Suprapubic skin (tissue), 4 donors: ENCODE measurements around the gene NHSL2. TPM values are rescaled to one million over a fixed set of nuclear protein-coding genes. Genes with fewer than 3 reads are reported as not detected.

Experiments
- DNase-seq, 2 donors: peaks; one replicate each; pipeline ENCODE4 v3.0.0-alpha.2; 2019; ENCODE audit warnings: low spot score in 2 of 2
- H3K27ac ChIP-seq: fragments of 200-600 bp; sonication (generic); one replicate; pipeline ENCODE4 v1.5.1; 2019
- H3K27me3 ChIP-seq: fragments of 200-600 bp; sonication (generic); one replicate; pipeline ENCODE4 v1.5.1; 2019
- H3K36me3 ChIP-seq: fragments of 200-600 bp; sonication (generic); one replicate; pipeline ENCODE4 v1.5.1; 2019
- H3K4me1 ChIP-seq: fragments of 200-600 bp; sonication (generic); one replicate; pipeline ENCODE4 v1.5.1; 2019
- H3K4me3 ChIP-seq: fragments of 200-600 bp; sonication (generic); one replicate; pipeline ENCODE4 v1.5.1; 2019; ENCODE audit warnings: mild to moderate bottlenecking
- H3K9me3 ChIP-seq: fragments of 200-600 bp; sonication (generic); one replicate; pipeline ENCODE4 v1.5.1; 2019
- EP300 ChIP-seq: sonication (generic); formaldehyde crosslinking; IDR thresholded peaks from one replicate; pipeline ENCODE4 v1.6.1; 2017; ENCODE audit warnings: antibody characterized with exemption
- POLR2A ChIP-seq, 2 donors: fragments of 450-650 bp; IDR thresholded peaks; one replicate each; pipeline ENCODE4 v1.6.1; 2017; ENCODE audit warnings: antibody characterized with exemption in 2 of 2, mild to moderate bottlenecking in 2 of 2, moderate library complexity in 2 of 2
- POLR2AphosphoS5 ChIP-seq, 3 donors: sonication (generic); formaldehyde crosslinking; IDR thresholded peaks; one replicate each; pipeline ENCODE4 v1.6.1; 2017; ENCODE audit warnings: antibody characterized with exemption in 3 of 3
- WGBS: methylation state at CpG from one replicate; pipeline ENCODE4 v1.1.5; 2018; 5-methylcytosine and 5-hydroxymethylcytosine counted together
- total RNA-seq, 4 donors: library from RNA; depleted of rRNA; stranded (reverse); fragments of >200 nt; gene quantifications; one replicate each; pipeline ENCODE4 v1.1.0, GENCODE V29; 2016
- TF ChIP-seq, protein P1 (sequence below), 2 donors: fragments of 200-600 bp in 1 of 2; fragments of 450-650 bp in 1 of 2; sonication (generic) in 1 of 2; IDR thresholded peaks; one replicate each; pipeline ENCODE4 v1.5.1; 2016 to 2019; ENCODE audit warnings: antibody characterized with exemption in 2 of 2, mild to moderate bottlenecking in 1 of 2, moderate library complexity in 1 of 2

Gene NHSL2
- total RNA-seq, 4 donors from 2014 or later = 2.0 to 4.7 (median 3.0) TPM

DNA sequence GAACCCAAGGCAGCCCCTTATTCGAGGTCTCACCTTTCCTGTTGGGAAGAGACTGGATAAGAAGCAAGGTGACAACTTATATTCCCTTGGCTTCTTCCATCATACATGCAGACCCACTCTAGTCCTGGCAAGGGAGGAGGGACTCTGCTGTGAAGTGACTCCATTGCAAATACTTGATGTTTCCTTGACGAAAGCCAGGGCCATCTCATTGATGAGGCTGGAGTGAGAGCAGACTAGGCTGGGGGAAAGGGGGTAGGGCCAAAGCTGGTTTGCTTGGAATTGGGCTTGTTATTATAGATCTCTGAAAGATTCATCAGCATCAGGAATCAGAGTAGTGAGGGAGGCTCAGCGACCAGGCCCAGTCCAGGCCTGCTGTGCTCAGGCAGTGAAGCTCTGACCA is 2.3 kb upstream of the NHSL2 start:
- no peak overlapping the region for H3K4me3 ChIP-seq
- H3K4me1 ChIP-seq = peaks cover 14% of the 10 kb centered on the region
- 69% methylated on average over 3 of the region's 3 CpGs for WGBS
- H3K36me3 ChIP-seq = no peaks in the 10 kb centered on the region
- no peak for DNase-seq
- TF ChIP-seq EP300 = no peak
- TF ChIP-seq POLR2AphosphoS5 (IDR thresholded peaks at IDR 0.05) = no peak
- TF ChIP-seq POLR2A (IDR thresholded peaks at IDR 0.05) = no peak
- TF ChIP-seq, protein P1, sequence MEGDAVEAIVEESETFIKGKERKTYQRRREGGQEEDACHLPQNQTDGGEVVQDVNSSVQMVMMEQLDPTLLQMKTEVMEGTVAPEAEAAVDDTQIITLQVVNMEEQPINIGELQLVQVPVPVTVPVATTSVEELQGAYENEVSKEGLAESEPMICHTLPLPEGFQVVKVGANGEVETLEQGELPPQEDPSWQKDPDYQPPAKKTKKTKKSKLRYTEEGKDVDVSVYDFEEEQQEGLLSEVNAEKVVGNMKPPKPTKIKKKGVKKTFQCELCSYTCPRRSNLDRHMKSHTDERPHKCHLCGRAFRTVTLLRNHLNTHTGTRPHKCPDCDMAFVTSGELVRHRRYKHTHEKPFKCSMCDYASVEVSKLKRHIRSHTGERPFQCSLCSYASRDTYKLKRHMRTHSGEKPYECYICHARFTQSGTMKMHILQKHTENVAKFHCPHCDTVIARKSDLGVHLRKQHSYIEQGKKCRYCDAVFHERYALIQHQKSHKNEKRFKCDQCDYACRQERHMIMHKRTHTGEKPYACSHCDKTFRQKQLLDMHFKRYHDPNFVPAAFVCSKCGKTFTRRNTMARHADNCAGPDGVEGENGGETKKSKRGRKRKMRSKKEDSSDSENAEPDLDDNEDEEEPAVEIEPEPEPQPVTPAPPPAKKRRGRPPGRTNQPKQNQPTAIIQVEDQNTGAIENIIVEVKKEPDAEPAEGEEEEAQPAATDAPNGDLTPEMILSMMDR (IDR thresholded peaks at IDR 0.05) = no peak
- H3K27me3 ChIP-seq = peaks cover 25% of the 10 kb centered on the region
- no peak overlapping the region for H3K27ac ChIP-seq
- no peaks in the 10 kb centered on the region for H3K9me3 ChIP-seq

DNA sequence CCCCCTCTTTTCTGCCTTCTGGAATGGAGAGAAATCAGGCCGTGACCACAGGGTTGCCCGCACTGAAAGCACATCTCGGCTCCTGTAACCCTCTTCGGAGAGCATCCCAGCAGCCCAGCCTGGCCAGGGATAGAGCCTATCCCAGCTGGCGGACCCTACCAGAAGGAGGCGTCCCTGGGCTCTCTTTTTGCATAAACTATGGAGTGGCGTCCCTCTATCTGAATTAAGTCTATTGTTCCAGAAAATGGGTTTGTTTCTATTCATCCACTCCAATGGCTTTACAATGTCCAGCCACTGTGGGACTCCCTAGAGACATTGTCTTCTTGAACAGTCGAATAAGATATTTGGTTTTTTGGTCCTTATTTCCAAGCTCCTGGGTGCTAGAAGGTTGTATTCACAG is 689 bp upstream of the NHSL2 start:
- Histone ChIP-seq H3K27me3 (peaks cover 25% of the 10 kb centered on the region), H3K4me3 (peak overlapping the region; percentile 52), H3K9me3 (no peaks in the 10 kb centered on the region), H3K27ac (no peak overlapping the region), H3K36me3 (no peaks in the 10 kb centered on the region), H3K4me1 (peaks cover 14% of the 10 kb centered on the region)
- no peak for TF ChIP-seq EP300
- TF ChIP-seq, protein P1 (IDR thresholded peaks at IDR 0.05) = no peak
- DNase-seq = no peak
- WGBS = 53% methylated on average over 8 of the region's 8 CpGs

DNA sequence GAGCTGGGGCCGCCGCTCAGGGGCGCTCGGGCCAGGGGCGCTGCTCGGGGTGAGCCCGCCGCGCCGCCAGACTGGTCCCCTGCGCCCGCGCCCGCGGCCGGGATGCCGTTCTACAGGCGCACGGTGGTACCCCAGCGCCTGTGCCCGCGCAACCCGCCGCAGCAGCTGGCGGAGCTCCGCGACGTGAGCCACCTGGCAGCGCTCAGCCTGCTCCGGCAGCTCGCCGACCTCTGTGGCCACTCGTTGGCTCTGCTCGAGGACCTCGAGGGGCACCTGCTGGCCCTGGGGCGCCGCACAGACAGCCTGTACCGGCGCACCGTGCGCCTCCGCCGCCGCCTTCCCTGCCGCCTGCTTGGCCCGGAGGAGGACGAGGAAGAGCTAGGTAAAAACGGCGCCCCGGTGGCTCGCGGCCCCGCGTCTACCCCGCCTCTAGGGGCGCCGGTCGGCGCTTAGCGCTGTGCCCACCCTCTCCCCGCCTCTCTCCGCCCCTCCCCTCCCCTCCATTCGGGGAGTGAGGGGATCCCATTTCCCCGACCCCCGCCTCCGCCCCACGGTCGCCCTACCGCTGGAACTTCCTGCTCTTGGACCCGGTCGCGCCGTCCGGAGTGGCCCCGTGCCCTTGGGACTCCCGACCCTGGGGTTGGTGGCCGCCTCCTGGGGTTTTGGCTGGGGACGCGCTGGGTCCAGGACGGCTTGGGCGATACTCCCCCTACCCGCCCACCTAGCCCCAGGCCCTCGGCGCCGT is 513 bp downstream of the NHSL2 start:
- peaks cover 25% of the 10 kb centered on the region for H3K27me3 ChIP-seq

DNA sequence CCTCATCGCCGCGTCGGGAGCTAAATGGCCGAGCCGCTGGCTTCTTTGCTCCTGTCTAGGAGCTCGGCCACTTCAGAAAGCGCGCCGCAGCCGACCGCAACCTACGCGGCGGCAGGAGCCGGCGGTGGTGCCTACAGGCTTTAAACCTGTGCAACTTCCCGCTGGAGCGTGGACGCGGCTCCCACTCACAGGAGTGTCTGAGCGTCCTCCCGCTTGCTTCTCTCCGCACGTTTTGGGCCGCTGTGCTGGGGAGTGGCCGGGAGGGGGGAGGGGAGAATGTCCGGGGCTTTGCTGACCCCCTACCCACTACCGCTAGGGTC is 1.0 kb downstream of the NHSL2 start:
- Histone ChIP-seq H3K9me3 (no peaks in the 10 kb centered on the region), H3K27me3 (peaks cover 25% of the 10 kb centered on the region), H3K27ac (no peak overlapping the region), H3K36me3 (no peaks in the 10 kb centered on the region), H3K4me3 (peak overlapping the region; percentile 52), H3K4me1 (peaks cover 14% of the 10 kb centered on the region)
- TF ChIP-seq, protein P1 (IDR thresholded peaks at IDR 0.05) = no peak
- no peak for TF ChIP-seq POLR2A (IDR thresholded peaks at IDR 0.05)
- no peak for TF ChIP-seq EP300
- no peak for TF ChIP-seq POLR2AphosphoS5 (IDR thresholded peaks at IDR 0.05)
- DNase-seq = no peak
- 31% methylated on average over 23 of the region's 29 CpGs for WGBS

More for the DNA sequence above, 513 bp downstream of the NHSL2 start:
- Histone ChIP-seq H3K4me1 (peaks cover 14% of the 10 kb centered on the region), H3K9me3 (no peaks in the 10 kb centered on the region), H3K36me3 (no peaks in the 10 kb centered on the region), H3K27ac (peak overlapping the region; percentile 38), H3K4me3 (peak overlapping the region; percentile 52)
- no peak for DNase-seq
- WGBS = 34% methylated on average over 18 of the region's 85 CpGs
- TF ChIP-seq EP300 = no peak
- no peak for TF ChIP-seq POLR2A (IDR thresholded peaks at IDR 0.05)
- no peak for TF ChIP-seq POLR2AphosphoS5 (IDR thresholded peaks at IDR 0.05)
- TF ChIP-seq, protein P1 (IDR thresholded peaks at IDR 0.05) = no peak

DNA sequence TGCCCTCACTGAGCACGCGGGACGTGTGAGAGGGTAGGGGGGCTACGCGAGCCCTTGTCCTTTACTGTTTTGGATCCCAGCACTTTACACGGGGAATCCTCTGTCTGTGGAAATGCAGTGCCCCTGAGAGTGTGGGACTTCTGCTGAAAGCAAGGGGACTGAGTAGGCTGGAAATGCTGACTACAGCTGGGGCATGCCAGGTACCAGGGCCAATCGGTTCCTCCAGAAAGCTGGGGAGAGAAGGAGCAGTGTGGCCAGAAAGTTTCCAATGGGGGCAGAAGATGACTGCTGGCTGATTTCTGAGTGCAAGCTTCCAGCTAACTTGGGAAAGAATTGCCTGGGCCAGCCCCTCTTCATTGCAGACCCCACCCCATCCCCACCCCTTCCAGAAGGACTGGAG is 1.5 kb downstream of the NHSL2 start:
- Histone ChIP-seq H3K27me3 (peaks cover 25% of the 10 kb centered on the region), H3K4me3 (peak overlapping the region; percentile 52), H3K27ac (no peak overlapping the region), H3K9me3 (no peaks in the 10 kb centered on the region), H3K36me3 (no peaks in the 10 kb centered on the region), H3K4me1 (peaks cover 14% of the 10 kb centered on the region)
- no peak for DNase-seq
- TF ChIP-seq EP300 (no peak), POLR2AphosphoS5 (IDR thresholded peaks at IDR 0.05) (no peak), POLR2A (IDR thresholded peaks at IDR 0.05) (no peak)
- TF ChIP-seq, protein P1 (IDR thresholded peaks at IDR 0.05) = no peak
- 68% methylated on average over 7 of the region's 7 CpGs for WGBS
